ENCODE data around the gene TLE6.
A peak's percentile ranks its signal among the peaks of the same experiment; 100 is the strongest.
"Not testable (repeated sequence)": the region's sequence is repeated elsewhere in the genome, so short reads cannot be mapped to it uniquely, and the experiment has no call there.

The TLE6 gene

GRCh38 chr19:3029065-3029923, 51.9 kb downstream of the TLE6 start, which contains the start of gene TLE2:
TLE2 (minus strand) TSS chr19:3029280; CDS start chr19:3028904, 376 bp downstream.
- no peak for ATAC-seq
- no peak for DNase-seq

DNA sequence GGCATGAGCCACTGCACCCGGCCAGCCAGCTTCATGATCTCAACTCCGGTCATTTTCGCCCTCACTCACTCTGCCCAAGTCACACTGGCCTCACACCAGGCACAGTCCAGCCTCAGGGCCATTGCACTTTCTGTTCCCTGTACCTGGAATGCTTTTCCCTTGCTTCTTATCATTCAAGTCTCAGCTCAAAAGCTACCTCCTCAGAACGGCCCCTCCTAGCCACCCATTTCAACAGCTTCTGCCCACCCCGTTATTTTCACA, 54.2 kb downstream of the TLE6 start:
- ATAC-seq (no peak), DNase-seq (no peak)

GRCh38 chr19:3033595-3034405, 56.4 kb downstream of the TLE6 start:
- no peak for ATAC-seq
- no peak for DNase-seq

- ATAC-seq (no peak), DNase-seq (no peak)
Measured at GRCh38 chr19:3034406-3034655, 57.0 kb downstream of the TLE6 start.

DNA sequence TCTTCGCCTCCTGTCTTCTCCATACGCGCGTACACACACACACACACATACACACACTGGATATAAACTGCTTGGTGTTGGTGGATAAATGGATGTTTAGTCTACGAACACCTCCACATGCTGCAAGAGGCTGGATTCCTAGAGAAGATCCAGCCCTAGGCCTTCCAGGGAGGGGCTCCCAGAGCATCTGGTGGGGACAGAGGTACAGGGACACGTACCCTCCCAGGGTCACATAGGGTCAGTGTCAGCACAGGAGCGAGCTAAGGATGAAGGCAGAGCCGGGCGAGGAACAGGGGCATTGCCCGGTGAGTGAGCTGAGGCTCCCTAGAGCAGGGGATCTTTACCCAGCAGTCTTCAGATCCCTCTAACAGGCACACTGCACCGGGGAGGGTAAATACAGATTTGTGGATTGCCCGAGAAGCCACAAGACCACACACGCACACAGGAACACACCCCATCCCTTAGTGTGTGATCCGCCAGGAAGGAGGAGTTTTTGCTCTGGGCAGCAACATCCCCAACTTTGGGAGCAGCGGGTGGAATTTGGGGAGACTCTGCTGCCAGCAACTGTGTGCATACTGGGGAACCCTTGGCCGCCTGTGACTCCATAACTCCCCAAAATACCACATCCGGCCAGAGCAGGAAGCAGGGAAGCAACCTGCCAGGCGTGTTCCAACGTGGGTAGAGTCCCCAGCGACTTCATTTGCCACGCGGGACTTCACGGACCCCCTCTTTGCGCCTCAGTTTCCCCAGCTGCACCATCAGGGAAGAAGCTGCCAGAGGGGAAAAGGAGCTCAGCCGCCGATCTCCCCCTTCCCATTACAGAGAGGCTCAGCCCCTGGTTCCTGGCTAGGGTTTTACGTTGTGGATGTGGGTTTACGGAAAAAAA, 57.5 kb downstream of the TLE6 start:
- DNase-seq (peak; percentile 64), ATAC-seq (peak; percentile 14)

DNA sequence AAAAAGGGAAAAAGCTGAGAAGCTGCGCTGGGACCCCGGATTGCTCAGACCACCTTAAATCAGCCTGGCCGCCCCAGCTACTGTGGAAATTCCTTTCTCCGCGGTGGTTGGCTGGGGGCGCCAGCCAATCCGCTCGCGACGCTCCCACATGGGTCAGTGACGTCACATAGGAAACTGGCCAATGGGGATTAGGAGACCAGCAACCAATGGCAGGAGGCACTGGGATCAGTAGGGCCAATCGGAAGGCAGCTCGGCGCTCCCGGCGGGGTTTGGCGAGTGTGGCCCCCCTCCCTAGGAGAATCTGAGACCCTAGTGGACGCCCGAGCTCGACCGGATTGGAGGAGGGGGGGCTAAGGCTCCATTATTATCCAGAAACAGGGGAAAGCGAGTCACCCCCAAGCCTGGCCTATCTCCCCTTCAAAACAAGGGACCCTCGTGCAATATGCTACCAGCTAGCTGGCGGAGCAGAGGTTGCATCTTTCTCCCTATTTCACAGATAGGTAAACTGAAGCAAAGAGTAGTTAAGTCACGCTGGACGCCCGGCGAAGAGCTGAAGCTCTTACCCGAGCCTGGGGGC, 58.3 kb downstream of the TLE6 start:
- ATAC-seq, result peak; percentile 93
- DNase-seq, result peak; percentile 96

DNA sequence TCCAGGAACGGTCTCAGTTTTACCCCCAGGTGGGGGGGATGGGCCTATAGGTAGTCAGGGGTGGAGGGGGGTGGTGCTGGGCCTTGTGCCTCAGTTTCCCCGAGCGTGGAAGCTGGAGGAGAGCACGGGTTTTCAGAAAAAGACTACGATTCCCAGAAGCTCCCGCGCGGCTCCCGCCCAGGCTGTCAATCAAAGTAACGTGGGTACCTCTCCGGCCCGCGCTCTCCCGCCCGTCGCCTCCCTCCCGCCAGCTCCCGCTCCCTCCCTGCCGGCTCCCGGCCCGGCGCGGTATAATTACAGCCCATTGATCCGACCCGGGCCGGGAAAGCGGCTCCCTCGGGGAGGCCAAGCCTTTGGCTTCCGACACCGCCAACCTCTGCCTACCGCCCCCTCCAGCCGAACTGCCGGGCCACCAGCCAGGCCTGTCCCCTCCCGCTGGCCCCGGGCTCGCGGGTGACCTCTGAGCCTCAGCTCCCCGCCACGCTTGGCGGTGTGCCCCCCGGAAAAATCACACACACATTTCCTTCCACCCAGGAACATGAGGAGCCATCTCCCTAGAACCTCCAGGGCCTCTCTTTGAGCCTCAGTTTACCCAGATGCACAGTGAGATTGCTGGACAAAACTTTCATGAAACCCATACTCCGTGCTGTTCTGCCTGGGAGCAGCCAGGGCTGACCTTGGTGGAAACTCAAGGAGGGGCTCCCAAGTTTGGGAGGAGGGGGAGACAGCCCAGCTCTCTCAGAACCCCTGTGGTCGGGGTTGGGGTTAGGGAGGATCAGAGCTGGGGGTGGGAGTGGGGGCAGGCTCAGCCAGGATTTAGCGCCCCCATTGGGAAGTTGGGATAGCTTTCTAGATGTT, 59.0 kb downstream of the TLE6 start:
- ATAC-seq (peak; percentile 64), DNase-seq (peak; percentile 89)

- ATAC-seq, DNase-seq: not testable (repeated sequence)
Measured at GRCh38 chr19:3036977-3037544, 59.7 kb downstream of the TLE6 start.

GRCh38 chr19:3038214-3038613, 60.9 kb downstream of the TLE6 start:
- ATAC-seq, result no peak
- DNase-seq, result no peak

DNA sequence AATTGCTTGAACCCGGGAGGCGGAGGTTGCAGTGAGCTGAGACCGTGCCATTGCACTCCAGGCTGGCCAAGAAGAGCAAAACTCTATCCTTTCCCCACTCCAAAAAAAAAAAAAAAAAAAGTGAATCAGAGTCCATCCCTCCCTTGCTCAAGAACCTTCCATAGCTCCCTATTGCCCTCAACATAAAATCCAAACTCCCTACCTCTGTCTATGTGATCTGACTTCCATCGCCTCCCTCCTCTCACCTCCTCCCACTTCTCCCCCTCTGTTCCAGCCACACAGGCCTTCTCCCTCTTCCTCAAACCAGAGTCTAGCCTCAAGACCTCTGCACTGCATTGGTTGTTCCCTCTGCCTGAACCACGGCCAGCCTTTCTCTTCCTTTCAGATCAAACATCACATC, 61.8 kb downstream of the TLE6 start:
- DNase-seq (no peak), ATAC-seq (no peak)

DNA sequence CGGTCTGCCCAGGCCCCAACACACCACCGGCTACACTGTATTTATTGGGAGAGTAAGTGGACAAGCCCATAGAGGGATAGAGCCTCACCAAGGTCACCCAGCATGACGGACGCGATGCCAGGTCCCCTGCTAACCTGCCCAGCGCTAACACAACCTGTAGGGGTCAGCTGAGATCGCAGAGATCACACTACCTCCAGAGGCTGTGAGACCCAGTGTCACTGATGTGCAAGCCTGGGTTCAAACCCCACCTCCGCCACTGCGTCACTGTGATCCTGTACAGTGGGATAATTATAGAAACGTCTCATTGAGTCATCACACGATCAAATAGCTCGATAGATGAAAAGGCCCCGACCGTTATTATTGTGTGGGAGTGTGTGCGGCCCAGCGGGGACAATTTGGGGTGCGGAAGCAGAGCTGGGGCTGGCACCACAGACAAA, 62.3 kb downstream of the TLE6 start:
- no peak for ATAC-seq
- DNase-seq, result no peak

DNA sequence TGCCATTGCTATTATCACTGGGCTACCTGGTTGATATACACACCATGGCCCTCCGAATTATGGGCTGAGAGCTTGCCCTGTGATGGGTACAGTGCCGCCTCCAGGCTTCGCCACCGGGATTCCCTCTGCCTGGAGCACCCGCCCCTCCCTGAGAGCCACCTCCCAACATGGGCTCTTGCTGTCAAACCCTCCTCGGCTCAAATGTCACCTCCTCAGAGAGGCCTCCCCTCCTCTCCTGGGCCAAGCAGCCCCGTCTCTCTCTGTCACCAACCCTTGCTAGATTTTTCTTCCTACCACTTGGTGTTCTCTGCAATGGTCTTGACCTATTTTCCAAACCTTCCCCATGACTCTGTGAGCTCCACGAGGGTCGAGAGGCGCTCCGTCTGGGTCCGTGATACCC, 64.0 kb downstream of the TLE6 start:
- no peak for DNase-seq
- ATAC-seq, result no peak

DNA sequence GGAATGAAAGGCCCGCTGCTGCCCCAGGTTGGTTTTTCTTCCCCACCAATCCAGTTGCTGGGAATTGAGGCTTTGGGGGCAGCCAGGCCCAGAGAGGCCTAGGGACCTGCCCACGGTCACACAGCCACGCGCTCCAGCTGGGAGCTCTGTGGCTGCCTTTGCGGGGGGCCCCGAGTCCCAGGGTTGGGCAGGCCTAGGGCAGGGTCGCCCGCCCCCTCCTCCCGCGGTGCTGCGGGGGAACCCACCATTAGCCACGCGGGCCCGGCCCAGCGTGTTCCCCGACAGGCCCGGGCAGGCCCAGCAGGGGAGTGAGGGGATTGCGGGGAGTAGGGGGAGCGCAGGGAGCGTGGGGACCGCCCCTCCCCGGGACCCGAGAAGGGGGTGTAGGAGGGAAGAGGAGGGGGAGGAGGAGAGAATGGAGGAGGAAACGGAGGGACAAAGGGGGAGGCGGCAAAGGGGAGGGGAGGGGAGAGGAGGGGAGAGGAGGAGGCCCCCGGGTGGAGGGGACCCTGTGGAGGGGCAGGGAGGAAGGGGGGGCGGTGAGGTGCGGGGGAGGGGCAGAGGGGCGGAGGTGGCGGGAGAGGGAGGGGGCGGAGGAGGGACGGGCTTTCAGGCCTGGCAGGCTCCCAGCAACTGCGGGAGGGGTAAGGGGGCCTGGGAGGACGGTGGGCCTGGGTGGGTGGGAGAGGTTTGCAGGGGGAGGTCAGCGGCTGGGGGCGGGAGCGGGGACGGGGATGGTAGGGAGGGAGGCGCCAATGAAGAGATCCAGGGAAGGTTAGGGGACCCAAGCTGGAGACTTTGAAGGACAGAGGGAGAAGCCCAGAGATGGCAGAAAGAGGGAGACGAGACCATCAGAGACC, 64.6 kb downstream of the TLE6 start:
- ATAC-seq (no peak), DNase-seq (no peak)

DNA sequence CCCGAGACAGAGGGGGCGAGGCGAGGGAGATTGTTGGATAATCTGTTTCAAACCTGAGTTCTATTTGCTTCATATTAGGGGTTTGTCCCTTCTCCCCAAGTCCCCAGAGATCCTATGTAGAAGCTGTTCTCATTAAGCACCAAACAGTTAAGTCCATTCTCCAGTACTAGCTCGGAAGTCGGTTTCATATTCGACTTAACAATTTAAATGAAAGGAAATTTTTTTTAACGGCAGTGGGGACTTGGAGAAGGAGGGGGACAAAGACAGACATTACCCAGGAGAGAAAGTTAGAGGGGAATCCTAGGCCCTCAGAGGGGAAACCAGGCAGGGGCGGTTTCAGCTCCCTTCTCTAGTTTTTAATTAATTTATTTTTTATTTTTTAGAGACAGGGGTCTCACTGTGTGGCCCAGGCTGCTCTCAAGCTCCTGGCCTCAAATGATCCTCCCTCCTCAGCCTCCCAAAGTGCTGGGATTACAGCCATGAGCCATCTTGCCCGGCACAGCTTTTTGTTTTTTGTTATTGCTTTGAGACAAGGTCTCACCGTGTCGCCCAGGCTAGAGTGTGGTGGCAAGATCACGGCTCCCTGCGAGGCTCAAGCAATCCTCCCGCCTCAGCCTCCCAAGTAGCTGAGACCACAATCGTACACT, 65.4 kb downstream of the TLE6 start:
- no peak for DNase-seq
- no peak for ATAC-seq
